Measurements from ENCODE around the gene FARP1.

DNA sequence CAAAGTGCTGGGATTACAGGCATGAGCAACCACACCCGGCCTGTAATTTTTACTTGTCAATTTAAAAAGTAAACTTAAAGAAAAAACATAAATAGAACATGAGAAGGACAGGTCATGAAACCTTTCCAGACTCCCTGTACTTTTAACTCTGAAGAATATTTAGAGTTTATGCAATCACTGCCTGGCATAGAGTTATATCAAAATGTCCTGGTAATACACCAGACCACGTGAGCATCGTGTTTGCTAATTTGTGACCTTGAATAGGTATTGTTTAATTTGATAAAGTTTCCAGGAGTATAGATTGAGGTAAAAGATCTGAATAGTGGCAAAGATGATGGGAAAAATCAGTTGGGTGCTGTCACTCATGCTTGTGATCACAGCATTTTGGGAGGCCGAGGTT is 115.3 kb downstream of the FARP1 start:
- TF ChIP-seq SIN3A (IDR thresholded peaks at IDR 0.05; ENCODE audit: borderline replicate concordance, insufficient read depth, low read length) (no peak), TAF1 (IDR thresholded peaks at IDR 0.05; ENCODE audit: borderline replicate concordance, insufficient read depth, low read length) (no peak), POLR2AphosphoS5 (IDR thresholded peaks at IDR 0.05; ENCODE audit: low read depth, low read length) (no peak)
- TF ChIP-seq, protein P1, sequence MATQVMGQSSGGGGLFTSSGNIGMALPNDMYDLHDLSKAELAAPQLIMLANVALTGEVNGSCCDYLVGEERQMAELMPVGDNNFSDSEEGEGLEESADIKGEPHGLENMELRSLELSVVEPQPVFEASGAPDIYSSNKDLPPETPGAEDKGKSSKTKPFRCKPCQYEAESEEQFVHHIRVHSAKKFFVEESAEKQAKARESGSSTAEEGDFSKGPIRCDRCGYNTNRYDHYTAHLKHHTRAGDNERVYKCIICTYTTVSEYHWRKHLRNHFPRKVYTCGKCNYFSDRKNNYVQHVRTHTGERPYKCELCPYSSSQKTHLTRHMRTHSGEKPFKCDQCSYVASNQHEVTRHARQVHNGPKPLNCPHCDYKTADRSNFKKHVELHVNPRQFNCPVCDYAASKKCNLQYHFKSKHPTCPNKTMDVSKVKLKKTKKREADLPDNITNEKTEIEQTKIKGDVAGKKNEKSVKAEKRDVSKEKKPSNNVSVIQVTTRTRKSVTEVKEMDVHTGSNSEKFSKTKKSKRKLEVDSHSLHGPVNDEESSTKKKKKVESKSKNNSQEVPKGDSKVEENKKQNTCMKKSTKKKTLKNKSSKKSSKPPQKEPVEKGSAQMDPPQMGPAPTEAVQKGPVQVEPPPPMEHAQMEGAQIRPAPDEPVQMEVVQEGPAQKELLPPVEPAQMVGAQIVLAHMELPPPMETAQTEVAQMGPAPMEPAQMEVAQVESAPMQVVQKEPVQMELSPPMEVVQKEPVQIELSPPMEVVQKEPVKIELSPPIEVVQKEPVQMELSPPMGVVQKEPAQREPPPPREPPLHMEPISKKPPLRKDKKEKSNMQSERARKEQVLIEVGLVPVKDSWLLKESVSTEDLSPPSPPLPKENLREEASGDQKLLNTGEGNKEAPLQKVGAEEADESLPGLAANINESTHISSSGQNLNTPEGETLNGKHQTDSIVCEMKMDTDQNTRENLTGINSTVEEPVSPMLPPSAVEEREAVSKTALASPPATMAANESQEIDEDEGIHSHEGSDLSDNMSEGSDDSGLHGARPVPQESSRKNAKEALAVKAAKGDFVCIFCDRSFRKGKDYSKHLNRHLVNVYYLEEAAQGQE (IDR thresholded peaks at IDR 0.05; ENCODE audit: insufficient read depth in 1 of 2, low read depth in 2 of 2, low read length in 2 of 2) = no peak

Measured in PFSK-1 (cell line).